Stimulated activated naive CD8-positive, alpha-beta T cell treated with anti-CD3 and anti-CD28 coated beads, Interleukin-15, amount 100 ng/mL, for 72 hours (primary cell): ENCODE data around the gene GRIK1.

ENCODE experiments used
- ATAC-seq: fragments of 150-1000 bp; cut with Tn5 transposase; 2 replicates; pipeline ENCODE4 v1.10.0; 2021; ENCODE audit warnings: mild to moderate bottlenecking, moderate library complexity
- DNase-seq, 2 donors: peaks; one replicate each; pipeline ENCODE4 v3.0.0; 2021 to 2022
- H3K27ac Mint-ChIP-seq, 2 donors: one replicate each; pipeline ENCODE4 v1.8.0; 2022; ENCODE audit warnings: mild to moderate bottlenecking in 2 of 2, mixed read lengths in 2 of 2, moderate library complexity in 2 of 2
- H3K27me3 Mint-ChIP-seq: one replicate; pipeline ENCODE4 v1.8.0; 2022; ENCODE audit warnings: mixed read lengths
- H3K4me1 Mint-ChIP-seq: one replicate; pipeline ENCODE4 v1.8.0; 2022; ENCODE audit warnings: mild to moderate bottlenecking, mixed read lengths
- H3K4me3 Mint-ChIP-seq, 2 donors: one replicate each; pipeline ENCODE4 v1.8.0; 2022; ENCODE audit warnings: mild to moderate bottlenecking in 2 of 2, mixed read lengths in 2 of 2, moderate library complexity in 1 of 2
- H3K9me3 Mint-ChIP-seq, 2 donors: one replicate each; pipeline ENCODE4 v1.8.0; 2022; ENCODE audit warnings: mixed read lengths in 2 of 2

Gene GRIK1

GRCh38 chr21:29504751-29505321, 435.0 kb downstream of the GRIK1 start:
- Mint-ChIP-seq H3K4me1 (no peaks in the 10 kb centered on the region), H3K9me3 (peaks cover 0 to 4% of the 10 kb centered on the region in 2 donors), H3K27me3 (no peaks in the 10 kb centered on the region), H3K4me3 (no peak overlapping the region), H3K27ac (no peak overlapping the region)
- DNase-seq = no peak
- no peak for ATAC-seq

GRCh38 chr21:29501451-29501850, 438.3 kb downstream of the GRIK1 start:
- ATAC-seq = no peak
- DNase-seq = no peak
- Mint-ChIP-seq H3K4me1 (no peaks in the 10 kb centered on the region), H3K9me3 (peaks cover 12 to 23% of the 10 kb centered on the region in 2 donors), H3K27ac (no peak overlapping the region), H3K4me3 (no peak overlapping the region), H3K27me3 (no peaks in the 10 kb centered on the region)

GRCh38 chr21:29499734-29500343, 440.0 kb downstream of the GRIK1 start:
- peaks cover 21 to 34% of the 10 kb centered on the region in 2 donors for H3K9me3 Mint-ChIP-seq
- DNase-seq = no peak

GRCh38 chr21:29499229-29499628, 440.6 kb downstream of the GRIK1 start:
- H3K4me3 Mint-ChIP-seq = no peak overlapping the region
- no peaks in the 10 kb centered on the region for H3K27me3 Mint-ChIP-seq
- DNase-seq (no peak), ATAC-seq (no peak)
- H3K27ac Mint-ChIP-seq = no peak overlapping the region
- H3K4me1 Mint-ChIP-seq = no peaks in the 10 kb centered on the region
- H3K9me3 Mint-ChIP-seq = peaks cover 21 to 34% of the 10 kb centered on the region in 2 donors

More at GRCh38 chr21:29499734-29500343, 440.0 kb downstream of the GRIK1 start:
- no peaks in the 10 kb centered on the region for H3K4me1 Mint-ChIP-seq
- ATAC-seq = no peak
- H3K27me3 Mint-ChIP-seq = no peaks in the 10 kb centered on the region
- H3K4me3 Mint-ChIP-seq = no peak overlapping the region
- H3K27ac Mint-ChIP-seq = no peak overlapping the region

- Mint-ChIP-seq H3K27ac (no peak overlapping the region), H3K4me3 (no peak overlapping the region)
Measured at GRCh38 chr21:29496337-29496736, 443.5 kb downstream of the GRIK1 start.

GRCh38 chr21:29490016-29490415, 449.8 kb downstream of the GRIK1 start:
- Mint-ChIP-seq H3K4me1 (no peaks in the 10 kb centered on the region), H3K27me3 (no peaks in the 10 kb centered on the region), H3K9me3 (peaks cover 0 to 6% of the 10 kb centered on the region in 2 donors), H3K27ac (no peak overlapping the region), H3K4me3 (no peak overlapping the region)
- ATAC-seq (no peak), DNase-seq (no peak)

More at GRCh38 chr21:29496337-29496736, 443.5 kb downstream of the GRIK1 start:
- H3K9me3 Mint-ChIP-seq = peaks cover 21 to 40% of the 10 kb centered on the region in 2 donors
- no peak for ATAC-seq
- no peaks in the 10 kb centered on the region for H3K4me1 Mint-ChIP-seq
- no peaks in the 10 kb centered on the region for H3K27me3 Mint-ChIP-seq
- DNase-seq = no peak

GRCh38 chr21:29487154-29487553, 452.6 kb downstream of the GRIK1 start:
- no peaks in the 10 kb centered on the region for H3K27me3 Mint-ChIP-seq
- H3K27ac Mint-ChIP-seq = no peak overlapping the region

More at GRCh38 chr21:29487154-29487553, 452.6 kb downstream of the GRIK1 start:
- H3K4me1 Mint-ChIP-seq = no peaks in the 10 kb centered on the region
- peaks cover 0 to 5% of the 10 kb centered on the region in 2 donors for H3K9me3 Mint-ChIP-seq
- DNase-seq = no peak
- ATAC-seq = no peak
- H3K4me3 Mint-ChIP-seq = no peak overlapping the region
